COLO668 (cell line): Measurements from ENCODE around the gene PIGM.

ENCODE experiments used
- DNase-seq: peaks from one replicate; lab custom pipeline; 2025; ENCODE audit not compliant: unreplicated experiment; lab: John Stamatoyannopoulos, UW

The PIGM gene

DNA sequence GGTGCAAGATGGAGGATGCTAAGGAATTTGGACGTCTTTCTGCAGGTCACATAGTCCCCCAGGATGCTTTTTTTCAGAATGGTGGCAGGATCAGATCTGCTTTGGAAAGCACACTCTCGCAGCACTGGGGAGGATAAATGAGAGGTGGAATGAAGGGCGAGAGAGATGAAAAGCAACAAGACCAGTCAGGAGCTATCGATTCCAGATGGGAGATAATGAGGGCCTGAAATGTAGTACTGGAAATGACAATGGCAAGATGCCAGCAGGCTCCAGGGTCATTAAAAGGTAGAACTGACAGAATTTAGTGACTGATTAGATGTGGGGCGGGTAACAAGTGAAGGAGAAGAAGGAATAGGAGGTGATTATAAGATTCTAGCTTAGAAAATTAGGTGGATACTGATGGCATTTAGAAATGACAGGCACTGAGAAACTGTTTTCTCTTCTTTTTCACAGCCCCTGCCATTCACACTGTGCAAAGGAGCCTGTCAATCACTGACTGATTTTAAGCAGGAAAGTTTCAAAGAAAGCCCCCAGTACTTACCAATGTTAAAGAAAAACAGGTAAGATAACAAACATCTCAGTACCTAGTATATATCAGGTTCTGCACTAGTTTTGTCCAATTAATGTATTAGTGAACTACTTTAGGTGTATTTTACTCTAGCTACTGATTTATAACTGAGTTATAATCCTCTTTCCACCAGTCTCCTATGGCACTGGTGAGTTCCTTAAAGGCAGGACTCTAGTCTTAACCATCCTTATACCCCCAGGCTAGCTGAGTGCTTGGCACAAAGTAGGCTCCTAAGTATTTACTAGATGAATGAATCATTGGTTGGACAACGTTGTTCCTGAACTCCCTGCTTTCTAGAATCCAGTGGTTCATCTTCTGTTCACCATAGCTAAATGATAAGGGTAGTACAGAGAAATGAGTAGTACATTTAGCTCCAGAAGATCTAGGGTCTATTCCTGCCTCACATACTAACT is 9.2 kb downstream of the PIGM start:
- DNase-seq = no peak

DNA sequence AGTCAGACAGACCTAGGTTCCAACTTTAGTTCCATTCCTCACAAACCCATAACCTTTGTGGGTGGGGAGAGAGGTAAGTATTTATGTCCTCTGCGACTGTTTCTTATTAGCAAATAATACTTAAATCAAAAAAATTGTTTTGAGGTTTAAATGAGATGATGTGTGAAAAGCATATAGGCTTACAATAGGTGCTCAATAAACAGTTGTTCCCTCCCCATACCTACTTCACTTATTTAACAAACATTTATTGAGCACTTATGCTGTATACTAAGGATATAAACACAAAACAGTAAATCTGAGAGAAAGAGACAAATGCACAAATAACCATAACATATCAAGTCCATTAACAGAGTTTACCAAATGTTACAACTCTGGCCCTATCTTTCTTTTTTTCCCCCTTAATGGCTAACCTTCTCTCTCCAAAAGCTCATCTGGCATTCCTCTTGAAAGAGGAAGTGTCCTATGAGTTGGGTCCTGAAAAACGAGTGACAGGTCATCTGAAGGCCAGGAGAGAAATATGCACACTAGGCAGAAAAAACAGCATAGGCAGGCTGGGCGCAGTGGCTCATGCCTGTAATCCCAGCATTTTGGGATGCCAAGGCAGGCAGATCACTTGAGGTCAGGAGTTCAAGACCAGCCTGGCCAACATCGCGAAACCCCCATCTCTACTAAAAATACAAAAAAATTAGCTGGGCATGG is 10.3 kb downstream of the PIGM start:
- no peak for DNase-seq

DNA sequence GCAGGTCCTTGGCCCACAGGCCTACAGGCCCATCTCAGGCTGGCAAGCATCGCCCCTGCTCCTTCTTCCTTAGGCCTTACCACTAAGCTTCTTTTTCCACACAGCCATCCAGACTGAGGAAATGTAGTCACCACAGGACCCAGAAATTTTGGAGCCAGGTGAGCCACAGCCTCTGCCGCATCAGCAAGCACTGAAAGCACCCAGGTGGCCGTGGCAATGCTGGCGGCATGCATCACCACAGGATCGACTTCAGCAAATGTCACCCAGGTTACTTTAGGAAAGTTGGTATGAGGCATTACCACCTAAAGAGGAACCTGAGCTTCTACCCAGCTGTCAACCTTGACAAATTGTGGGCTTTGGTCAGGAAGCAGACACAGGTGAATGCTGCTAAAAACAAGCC is 11.6 kb downstream of the PIGM start:
- no peak for DNase-seq

DNA sequence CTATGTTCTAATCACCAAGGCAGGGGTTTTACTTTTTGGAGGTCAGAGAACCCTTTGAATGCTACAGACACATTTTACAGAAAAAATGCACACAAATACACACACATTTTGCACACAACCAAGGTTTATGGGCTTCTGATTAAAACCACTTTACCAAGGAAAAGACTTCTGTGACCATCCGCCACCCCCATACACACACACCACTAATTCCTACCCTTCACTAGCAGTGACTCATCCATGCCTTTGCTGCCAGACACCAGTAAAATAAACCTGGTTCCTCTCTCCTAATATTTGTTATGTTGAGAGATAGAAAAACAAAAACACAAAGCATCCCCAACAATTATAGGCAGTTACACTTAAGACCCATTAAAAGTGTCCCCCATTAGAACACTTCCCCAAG is 12.9 kb downstream of the PIGM start:
- DNase-seq = no peak

DNA sequence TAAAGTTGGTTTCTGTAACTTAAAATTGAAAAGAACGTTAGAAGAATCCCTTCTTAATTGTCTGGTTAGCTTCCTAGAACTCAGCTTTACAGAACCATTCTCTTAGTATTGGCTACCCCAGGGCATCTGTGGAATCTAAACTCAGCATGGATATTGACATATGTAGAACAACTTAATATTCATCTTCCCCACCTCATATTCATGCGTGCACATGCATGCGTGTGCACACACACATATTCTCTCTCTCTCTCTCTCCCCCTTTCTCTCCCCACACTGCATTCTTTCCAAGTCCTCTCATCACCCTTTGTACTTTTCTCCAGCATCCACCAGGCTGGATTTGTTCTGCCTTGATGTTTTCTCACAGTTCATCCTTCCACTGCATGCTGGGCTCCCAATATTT is 13.4 kb downstream of the PIGM start:
- no peak for DNase-seq

DNA sequence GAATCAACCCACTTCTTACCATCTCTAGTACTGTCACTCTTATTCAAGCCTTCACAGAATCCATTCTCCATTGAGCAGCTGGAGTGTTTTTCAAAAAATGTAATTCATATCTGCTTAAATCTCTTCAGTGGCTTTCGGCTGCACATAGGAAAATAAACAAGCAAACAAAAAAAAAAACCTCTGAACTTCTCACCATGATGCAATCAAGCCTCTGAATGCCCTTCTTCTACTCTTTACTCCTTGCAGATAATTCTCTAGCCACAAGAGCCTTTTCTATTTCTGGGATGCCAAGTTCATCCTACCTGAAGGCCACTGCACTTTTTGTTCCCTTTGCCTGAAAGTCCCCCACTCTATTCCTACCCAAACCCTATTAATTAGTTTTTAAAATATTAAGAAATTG is 14.2 kb downstream of the PIGM start:
- no peak for DNase-seq

DNA sequence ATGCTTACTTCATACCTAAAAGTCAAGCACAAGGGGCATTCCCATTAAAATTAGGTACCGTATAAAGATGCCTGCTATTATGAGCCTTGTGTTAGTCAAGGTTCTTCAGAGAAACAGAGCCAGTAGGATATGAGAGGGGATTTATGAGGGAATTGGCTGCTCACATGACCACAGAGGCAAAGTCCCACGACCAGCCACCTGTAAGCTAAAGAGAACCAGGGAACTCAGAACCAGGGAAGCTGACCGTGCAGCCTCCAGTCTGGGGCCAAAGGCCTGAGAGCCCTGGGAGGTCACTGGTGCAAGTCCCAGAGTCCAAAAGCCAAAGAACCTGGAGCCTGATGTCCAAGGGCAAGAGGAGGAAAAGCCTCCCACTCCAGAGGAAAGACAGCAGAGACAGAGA is 20.0 kb downstream of the PIGM start:
- DNase-seq = no peak

DNA sequence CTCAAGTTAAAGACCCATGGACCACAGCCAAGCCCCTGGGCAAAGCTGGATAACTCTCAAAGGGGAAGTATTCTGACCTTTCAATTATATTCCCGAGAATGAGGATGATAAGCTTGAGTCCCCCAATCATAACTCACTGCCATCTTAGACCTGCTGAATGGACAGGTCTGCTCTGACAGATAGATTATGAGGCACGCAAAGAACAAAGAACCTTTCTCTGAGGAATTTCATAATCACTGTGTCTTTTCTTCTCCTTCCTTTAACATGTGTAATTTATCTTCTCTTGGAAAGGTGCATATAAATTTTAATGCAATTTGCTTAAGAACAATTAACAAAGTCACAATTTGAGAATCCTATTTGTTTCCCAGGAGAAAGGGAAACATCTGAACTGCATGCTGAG is 22.0 kb downstream of the PIGM start:
- no peak for DNase-seq

DNA sequence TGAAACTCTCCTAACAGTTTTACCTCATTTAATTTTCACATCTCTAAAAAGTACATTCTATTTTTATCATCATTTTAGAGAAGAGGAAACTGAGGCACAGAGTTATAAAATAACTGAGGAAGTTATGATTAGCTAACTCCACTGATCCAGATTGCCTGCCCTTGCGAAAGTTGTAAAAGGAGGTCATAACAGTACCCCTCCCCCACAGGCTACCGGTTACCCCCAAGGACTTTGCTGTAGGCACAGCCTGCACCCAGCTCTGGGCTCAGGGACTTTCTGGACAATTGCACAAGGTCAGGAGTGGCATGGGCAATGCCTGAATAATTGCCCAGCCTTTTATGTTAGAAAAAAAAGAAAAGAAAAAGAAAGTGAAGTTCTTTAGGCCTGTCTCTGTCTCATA is 22.7 kb downstream of the PIGM start:
- no peak for DNase-seq

DNA sequence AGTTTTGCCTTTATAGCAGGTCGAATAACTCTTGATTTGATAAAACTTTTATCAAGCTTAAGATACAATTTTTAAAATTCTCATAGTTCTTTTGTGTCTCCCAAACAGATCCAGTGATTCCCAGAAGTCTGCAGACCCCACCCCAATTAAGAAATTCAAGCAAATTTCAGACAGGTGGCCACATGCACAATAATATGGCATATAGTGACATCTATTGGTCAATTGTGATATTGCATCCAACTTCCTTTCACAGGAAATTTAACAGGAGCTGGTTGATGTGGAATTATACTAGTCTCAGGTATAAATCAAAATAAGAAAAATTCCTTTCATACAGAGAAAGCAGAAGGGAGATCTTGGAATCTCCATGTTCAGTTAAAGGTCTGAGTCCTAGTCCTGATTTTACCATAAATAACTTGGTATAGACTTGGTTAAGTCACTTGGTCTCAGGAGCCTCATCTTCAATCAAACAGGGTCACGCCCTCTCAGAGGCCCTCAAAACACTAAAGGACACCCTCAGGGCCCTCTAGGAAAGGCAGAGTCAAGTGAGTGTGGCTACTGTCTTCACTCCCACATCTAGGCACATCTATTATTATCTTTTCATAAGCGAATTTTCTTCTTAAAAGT is 24.1 kb downstream of the PIGM start:
- no peak for DNase-seq

DNA sequence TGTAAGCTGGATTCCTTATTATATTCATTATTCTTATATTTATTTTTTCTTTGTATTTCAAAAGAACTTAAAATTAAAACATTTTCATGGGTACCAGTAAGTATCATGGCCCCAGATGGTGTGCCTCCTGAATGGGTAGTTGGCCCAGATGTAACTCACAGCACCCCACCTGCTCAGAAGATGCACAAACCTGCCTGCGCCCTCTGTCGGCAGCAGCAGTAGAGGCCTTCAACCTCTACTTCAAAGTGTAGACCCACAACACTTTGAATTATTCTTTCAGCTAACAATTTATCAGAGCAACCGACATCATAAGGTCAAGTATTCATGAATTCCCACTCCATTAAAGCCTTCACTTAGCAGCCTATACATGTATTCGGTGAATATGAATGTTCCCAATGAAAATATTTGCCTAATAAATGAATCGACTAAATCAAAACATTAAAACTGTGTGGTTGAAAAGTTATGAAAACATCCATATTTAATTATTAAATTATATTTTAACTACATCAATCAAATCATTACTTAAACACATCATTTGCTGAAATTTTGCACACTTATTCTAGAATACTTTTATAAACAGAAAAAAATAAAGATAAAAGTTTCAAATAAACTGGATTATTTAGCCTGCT is 25.4 kb downstream of the PIGM start:
- peak; percentile 79 for DNase-seq

DNA sequence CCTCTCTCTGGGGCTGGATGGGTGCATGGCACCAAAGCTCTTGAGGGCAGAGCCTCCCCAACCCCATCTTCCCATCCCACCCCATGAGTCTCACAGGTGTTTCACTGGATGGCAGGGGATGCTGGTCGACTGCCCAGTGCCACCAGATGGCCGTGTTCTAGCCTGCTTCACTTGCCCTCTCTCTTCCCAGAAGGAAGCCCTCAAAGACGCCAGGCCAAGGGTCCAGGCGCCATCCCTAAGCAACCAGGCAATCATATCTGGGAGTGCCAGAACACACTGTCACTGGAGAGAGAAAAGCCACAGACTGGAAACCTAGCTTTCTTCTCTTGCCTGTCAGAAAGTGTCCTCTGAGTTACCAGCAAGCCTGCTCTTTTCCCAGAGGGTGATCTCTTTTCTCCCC is 26.7 kb downstream of the PIGM start:
- DNase-seq = no peak

DNA sequence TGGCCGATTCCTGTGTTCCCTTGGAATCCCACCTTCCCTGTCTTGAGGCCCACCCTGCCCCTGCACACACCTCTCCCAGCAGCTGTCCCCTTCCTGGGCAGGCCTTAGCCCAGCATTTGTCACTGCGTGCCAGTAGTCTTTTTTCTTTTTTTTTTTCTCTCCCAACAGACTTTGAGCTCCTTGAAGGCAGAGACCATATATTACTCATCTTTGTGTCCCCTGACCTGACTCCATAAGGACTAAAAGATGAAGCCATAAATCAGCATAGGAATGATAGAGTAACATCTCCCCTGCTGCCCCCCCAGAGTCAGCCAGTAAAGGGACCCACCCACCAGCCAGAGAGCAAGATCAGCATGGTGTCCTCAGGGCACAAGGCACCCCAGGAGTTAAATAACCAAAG is 27.4 kb downstream of the PIGM start:
- no peak for DNase-seq

DNA sequence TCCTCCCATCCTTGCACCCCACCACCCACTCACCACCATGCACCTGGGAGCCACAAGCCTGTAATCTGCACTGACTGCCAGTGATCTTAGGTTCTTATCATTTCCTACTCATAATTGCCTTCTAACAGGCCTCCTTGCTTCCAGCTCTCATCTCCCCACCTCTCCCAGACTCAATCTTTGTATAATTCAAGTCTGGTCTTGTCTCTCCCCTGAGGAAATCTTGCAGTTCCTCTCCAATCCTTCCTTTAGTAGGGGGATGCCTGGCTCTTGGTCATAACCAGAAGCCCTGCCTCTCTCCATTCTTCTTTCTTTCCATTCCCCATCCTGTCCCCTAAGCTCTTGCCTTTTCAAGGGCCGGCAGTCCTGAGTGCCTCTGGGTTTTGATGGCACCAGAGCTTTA is 27.8 kb downstream of the PIGM start:
- no peak for DNase-seq

DNA sequence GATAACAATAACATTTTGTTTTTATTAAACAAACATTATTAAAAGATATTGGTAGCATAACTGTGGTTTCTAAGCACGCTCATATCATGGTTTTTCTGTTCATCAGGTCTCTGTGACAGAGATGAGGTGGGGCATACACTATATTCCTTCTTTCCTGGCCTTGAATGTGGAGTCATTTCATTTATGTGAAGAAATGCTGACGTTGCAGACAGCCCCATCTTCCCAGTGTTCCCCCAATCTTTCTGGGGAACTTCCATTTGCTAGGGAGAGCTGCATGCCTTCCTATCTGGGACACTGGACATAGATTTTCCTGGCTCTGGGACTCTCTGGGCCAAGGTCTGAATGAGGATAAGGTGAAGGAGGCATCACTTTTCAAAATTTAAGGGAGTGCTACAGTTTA is 30.4 kb downstream of the PIGM start:
- no peak for DNase-seq

DNA sequence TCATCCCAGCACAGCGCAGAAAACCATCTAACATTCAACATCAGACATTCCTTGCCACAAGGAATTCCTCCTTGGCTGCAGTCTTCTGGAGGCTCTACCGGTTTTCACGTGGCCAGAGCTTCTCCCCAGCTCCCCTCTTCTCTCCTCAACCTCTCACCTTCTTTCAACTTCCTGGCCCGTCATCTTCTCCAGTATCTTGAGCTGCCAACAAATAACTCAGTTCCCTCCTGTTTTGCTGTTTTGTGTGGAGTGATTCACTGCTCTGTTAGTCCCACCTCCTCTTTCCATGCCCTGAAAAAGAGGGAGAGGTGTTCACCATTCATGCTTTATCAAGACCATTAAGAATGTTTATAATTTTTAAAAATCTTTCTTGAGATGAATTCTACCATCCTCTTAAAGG is 32.6 kb downstream of the PIGM start:
- DNase-seq = no peak

DNA sequence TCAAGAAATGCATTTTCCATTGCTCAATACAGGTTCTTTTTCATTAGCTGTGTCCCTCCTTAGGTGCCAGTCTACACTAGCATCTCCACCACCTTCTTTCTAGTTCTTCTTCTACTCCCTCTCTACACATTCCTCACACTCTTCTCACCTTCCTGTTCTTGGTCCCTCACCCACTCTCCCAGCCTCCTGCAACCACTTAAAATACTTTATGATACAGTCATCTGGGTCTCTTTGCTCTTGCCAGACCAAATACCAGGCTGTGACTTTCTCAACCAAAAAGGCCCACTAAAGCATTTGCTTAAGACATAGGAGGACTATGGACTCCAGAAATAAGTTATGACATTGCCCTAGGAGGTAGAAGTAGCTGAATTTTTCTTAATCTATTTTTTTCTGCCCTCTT is 35.1 kb downstream of the PIGM start:
- DNase-seq = no peak

DNA sequence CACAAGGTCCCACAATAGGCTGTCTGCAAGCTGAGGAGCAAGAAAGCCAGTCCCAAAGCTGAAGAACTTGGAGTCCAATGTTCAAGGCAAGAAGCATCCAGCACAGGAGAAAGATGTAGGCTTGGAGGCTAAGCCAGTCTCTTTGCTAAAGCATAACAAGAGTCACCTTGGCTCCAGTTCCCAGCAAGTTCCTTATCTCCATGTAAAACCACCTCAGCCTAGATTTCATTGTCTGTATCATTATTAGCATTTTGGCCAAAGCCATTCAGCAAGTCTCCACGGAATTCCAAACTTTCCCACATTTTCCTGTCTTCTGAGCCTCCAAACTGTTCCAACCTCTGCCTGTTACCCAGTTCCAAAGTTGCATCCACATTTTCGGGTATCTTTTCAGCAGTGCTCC is 36.9 kb downstream of the PIGM start:
- DNase-seq = no peak

DNA sequence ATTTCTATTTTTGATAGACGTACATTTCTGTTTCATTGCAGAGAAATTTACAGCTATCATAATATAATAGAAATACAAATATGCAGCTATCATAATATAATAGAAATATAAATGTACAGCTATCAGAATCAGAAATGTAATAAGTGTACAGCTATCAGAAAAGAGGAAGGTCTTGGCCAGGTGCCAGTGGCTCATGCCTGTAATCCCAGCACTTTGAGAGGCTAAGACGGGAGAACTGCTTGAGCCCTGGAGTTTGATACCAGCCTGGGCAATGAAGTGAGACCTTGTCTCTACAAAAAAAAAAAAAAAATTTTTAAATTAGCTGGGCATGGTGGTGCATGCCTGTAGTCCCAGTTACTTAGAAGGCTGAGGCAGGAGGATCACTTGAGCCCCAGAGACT is 37.9 kb downstream of the PIGM start:
- DNase-seq = no peak

DNA sequence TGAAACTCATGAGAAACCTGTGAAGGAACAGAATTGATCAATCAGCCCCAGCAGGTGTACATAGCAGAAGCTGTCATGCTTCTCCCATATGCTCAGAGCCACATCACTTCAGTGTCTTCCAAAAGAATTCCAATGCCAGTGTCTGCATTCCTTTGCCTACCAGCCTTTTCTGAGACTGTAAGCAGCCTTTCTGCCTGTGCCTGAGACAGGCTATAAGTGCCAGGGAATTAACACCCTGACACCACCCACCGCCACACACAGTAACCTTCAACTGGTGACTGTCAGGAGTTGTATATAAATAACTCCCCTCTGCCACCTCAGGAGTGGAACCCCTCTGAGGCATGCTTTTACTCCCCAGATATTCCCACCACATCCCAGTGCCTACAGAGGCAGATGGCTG is 39.6 kb downstream of the PIGM start:
- DNase-seq = no peak

DNA sequence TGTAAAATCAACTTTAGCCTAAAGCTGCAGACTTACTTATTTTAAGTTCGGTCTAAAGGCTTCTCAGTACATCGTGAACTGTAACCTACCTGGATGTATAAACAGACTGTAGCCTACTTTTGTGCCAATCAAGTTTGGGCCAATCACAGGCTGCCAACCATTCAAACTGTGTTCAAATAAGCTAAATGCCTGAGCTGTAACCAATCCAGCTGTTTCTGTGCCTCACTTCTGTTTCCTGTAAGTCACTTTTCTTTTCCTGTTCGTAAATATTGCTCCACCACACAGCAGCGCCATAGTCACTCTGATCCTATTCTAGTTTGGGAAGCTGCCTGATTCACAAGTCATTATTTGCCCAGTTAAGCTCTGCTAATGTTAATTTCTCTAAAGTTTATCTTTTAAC is 40.3 kb downstream of the PIGM start:
- no peak for DNase-seq

DNA sequence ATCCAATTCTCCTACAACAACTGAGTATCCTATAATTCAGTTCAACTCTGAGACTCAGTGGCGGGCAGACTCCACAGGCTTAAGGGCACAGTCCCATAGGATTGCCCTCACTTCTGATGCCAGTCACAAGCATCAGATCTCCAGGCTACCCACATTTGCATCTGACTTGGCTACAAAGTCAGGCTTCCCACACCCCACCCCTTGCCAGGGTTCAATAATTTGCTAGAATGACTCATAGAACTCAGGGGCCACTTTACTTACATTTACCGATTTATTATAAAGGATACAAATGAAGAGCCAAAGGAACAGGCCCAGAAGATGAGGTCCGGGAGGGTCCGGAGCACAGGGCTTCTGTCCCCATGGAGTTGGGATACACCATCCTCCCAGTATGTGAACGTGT is 41.8 kb downstream of the PIGM start:
- DNase-seq = no peak
